ENCODE data around the gene CACNA2D3.

DNA sequence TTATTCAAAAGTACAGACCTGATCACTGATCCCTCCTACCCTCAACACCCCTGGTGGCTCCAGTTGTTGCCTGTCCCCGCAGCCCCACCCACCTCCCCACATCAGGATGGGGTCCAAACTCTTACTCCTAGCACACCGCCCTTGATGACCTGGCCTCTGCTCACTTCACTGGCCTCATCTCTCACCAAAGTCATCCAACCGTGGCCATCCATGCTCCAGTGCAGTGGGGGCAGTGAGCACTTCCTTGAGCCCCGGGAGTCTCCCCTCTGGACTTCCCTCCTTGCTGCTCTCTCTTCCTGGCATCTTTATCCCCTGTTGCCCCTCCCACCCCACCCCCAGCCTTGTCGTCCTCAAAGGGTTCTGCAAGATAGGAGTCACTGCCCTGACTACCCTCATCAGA, 191.1 kb downstream of the CACNA2D3 start:
- TF ChIP-seq, protein P1, sequence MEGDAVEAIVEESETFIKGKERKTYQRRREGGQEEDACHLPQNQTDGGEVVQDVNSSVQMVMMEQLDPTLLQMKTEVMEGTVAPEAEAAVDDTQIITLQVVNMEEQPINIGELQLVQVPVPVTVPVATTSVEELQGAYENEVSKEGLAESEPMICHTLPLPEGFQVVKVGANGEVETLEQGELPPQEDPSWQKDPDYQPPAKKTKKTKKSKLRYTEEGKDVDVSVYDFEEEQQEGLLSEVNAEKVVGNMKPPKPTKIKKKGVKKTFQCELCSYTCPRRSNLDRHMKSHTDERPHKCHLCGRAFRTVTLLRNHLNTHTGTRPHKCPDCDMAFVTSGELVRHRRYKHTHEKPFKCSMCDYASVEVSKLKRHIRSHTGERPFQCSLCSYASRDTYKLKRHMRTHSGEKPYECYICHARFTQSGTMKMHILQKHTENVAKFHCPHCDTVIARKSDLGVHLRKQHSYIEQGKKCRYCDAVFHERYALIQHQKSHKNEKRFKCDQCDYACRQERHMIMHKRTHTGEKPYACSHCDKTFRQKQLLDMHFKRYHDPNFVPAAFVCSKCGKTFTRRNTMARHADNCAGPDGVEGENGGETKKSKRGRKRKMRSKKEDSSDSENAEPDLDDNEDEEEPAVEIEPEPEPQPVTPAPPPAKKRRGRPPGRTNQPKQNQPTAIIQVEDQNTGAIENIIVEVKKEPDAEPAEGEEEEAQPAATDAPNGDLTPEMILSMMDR (IDR thresholded peaks at IDR 0.05; ENCODE audit: low read length) = no peak
- TF ChIP-seq EZH2 (optimal IDR thresholded peaks at IDR 0.05; ENCODE audit: low read depth, low read length) = no peak
